Gastroesophageal sphincter (tissue), 3 donors: ENCODE measurements around the gene IL6.

Experiments used
- POLR2A ChIP-seq, 2 donors: fragments of 450-650 bp; IDR thresholded peaks; one replicate each; pipeline ENCODE4 v1.6.1; 2017; ENCODE audit warnings: antibody characterized with exemption in 2 of 2, mild to moderate bottlenecking in 2 of 2, moderate library complexity in 1 of 2
- POLR2AphosphoS5 ChIP-seq: sonication (generic); formaldehyde crosslinking; IDR thresholded peaks from one replicate; pipeline ENCODE4 v1.6.1; 2017; ENCODE audit warnings: antibody characterized with exemption
- TF ChIP-seq, protein P1 (sequence below), 4 experiments: fragments of 200-600 bp in 2 of 4; fragments of 450-650 bp in 2 of 4; sonication (generic) in 1 of 4; IDR thresholded peaks; one replicate each; pipeline ENCODE4 v1.5.1; 2017 to 2019; ENCODE audit warnings: antibody characterized with exemption in 4 of 4, mild to moderate bottlenecking in 2 of 4, moderate library complexity in 2 of 4

DNA sequence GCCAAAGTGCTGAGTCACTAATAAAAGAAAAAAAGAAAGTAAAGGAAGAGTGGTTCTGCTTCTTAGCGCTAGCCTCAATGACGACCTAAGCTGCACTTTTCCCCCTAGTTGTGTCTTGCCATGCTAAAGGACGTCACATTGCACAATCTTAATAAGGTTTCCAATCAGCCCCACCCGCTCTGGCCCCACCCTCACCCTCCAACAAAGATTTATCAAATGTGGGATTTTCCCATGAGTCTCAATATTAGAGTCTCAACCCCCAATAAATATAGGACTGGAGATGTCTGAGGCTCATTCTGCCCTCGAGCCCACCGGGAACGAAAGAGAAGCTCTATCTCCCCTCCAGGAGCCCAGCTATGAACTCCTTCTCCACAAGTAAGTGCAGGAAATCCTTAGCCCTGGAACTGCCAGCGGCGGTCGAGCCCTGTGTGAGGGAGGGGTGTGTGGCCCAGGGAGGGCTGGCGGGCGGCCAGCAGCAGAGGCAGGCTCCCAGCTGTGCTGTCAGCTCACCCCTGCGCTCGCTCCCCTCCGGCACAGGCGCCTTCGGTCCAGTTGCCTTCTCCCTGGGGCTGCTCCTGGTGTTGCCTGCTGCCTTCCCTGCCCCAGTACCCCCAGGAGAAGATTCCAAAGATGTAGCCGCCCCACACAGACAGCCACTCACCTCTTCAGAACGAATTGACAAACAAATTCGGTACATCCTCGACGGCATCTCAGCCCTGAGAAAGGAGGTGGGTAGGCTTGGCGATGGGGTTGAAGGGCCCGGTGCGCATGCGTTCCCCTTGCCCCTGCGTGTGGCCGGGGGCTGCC, at the start of gene IL6:
- TF ChIP-seq, protein P1, sequence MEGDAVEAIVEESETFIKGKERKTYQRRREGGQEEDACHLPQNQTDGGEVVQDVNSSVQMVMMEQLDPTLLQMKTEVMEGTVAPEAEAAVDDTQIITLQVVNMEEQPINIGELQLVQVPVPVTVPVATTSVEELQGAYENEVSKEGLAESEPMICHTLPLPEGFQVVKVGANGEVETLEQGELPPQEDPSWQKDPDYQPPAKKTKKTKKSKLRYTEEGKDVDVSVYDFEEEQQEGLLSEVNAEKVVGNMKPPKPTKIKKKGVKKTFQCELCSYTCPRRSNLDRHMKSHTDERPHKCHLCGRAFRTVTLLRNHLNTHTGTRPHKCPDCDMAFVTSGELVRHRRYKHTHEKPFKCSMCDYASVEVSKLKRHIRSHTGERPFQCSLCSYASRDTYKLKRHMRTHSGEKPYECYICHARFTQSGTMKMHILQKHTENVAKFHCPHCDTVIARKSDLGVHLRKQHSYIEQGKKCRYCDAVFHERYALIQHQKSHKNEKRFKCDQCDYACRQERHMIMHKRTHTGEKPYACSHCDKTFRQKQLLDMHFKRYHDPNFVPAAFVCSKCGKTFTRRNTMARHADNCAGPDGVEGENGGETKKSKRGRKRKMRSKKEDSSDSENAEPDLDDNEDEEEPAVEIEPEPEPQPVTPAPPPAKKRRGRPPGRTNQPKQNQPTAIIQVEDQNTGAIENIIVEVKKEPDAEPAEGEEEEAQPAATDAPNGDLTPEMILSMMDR (IDR thresholded peaks at IDR 0.05): no peak
- TF ChIP-seq POLR2AphosphoS5 (peak; percentile 59), POLR2A (IDR thresholded peaks at IDR 0.05) (no peak)
